ENCODE data around the gene AHR. TPM values are rescaled to one million over a fixed set of nuclear protein-coding genes. Genes with fewer than 3 reads are reported as not detected.

AHR gene
- total RNA-seq, 5 donors from 2014 or later (not counting 1 experiment from before 2014, with no cell fraction given): 40.2 to 76.4 (median 52.5) TPM

DNA sequence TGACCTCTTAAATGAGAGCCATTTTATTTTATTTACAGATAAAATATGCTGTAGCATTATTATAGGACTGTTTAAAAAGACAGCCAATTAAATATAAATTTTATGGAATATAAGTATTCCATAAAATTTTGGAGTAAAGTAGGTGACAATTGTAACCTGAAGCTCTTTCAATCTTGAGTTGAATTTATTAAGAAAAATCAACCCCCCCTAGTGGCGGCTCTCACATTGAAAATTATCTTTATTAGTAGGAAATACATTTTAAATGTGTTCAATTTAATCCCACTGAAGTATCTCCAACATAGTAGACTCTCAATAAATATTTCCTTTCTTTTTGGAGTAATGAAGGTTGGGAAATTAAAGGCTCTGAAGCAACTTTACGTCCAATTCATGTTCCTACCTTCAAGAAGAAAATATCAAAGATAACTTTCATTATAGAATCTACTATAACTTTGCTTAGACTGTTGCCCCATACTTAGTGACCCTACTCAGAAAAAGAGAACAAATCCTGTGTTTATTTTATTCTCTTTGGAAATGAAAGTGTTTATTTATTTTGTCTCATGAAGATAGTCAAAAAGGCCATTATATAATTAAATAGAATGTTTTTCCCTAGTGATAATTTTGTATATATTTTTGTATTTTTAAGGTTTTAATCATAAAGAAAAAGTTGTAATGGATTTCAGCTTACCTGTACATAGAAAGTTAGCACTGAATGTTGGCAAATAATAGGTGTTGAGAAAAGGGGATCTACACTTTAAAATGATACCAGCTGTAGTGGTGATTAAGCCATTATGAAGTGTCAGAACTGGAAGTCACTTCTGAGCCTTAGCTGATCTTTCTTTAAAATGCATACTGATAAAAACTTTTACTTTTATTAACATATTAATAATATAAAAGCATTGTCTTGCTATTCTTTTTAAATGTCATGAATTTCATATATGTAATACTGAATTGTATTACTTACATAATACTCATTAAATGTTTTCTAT is 3.3 kb downstream of the AHR start:
- CTCF ChIA-PET: interaction anchor here (0.6 to 2.6 kb wide), 30 partner anchors 8 to 320 kb away, joined by 3 to 18 read pairs (median 3); no protein-coding TSS in a partner anchor
- no peak overlapping the region for H3K27ac Mint-ChIP-seq
- no peaks in the 10 kb centered on the region for H3K36me3 Mint-ChIP-seq
- DNase-seq: peak in 26 of 35 experiments; percentile 2 to 70 (median 36)
- POLR2A ChIA-PET: interaction anchor here (0.6 to 0.8 kb wide), 4 partner anchors 16 to 92 kb away, joined by 3 read pairs; no protein-coding TSS in a partner anchor
- peaks cover 0 to 5% (median 0%) of the 10 kb centered on the region in 3 donors for H3K9me3 Mint-ChIP-seq
- no peaks in the 10 kb centered on the region for H3K36me3 ChIP-seq (ENCODE audit: control insufficient read depth in 2 of 2, extremely low read depth in 1 of 2, insufficient read depth in 1 of 2, low read length in 1 of 2)
- no peaks in the 10 kb centered on the region for H3K9me3 ChIP-seq
- WGBS (ENCODE audit: insufficient coverage): no CpG with 5 or more reads among the region's 2 CpGs
- no peak for ATAC-seq (replicated peaks in 1 of 4)
- H3K27me3 Mint-ChIP-seq: no peaks in the 10 kb centered on the region
- H3K4me1 ChIP-seq (ENCODE audit: control insufficient read depth in 1 of 2, extremely low read depth in 1 of 2, insufficient read depth in 2 of 2, low read length in 2 of 2): peaks cover 7 to 29% of the 10 kb centered on the region in 2 experiments
- H3K27me3 ChIP-seq (replicated peaks in 1 of 2; ENCODE audit: control insufficient read depth in 2 of 2, extremely low read depth in 1 of 2, insufficient read depth in 2 of 2, low read length in 1 of 2): no peaks in the 10 kb centered on the region
- peaks cover 30 to 54% (median 51%) of the 10 kb centered on the region in 3 donors for H3K4me1 Mint-ChIP-seq
- peak overlapping the region in 1 of 3 donors; percentile 26 for H3K4me3 Mint-ChIP-seq
- H3K27ac ChIP-seq (ENCODE audit: low read length): peak overlapping the region; percentile 8
- no peak overlapping the region for H3K4me3 ChIP-seq (ENCODE audit: control insufficient read depth in 1 of 2, extremely low read depth in 1 of 2, low read length in 1 of 2)

DNA sequence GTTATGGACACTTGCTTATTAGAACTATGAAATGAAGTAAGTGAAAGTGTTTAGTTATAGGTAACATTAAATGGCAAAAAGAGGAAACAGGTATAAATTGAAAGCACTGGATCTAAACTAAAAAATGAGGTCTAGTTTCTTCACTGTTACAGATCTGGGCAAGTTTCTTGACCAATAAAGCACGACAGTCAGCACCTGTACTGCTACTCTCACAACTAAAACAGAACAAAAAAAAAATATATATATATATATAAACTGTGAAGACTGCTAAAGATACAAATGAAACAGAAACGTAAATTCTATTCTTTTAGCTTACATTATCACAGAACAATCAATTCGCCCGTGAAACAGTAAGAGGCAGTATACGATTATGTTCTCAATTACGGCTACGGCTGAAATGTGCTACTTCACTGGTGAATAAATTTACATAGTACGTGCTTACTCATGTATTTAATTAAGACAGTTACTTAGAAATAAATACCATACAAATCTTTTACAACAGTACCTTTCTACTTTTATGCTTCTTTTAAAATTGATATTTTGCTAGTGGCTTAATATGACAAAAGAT is 4.2 kb downstream of the AHR start:
- no peaks in the 10 kb centered on the region for H3K36me3 Mint-ChIP-seq
- no CpG with 5 or more reads among the region's 8 CpGs for WGBS (ENCODE audit: insufficient coverage)
- ChIA-PET CTCF (interaction anchor here (0.6 to 2.6 kb wide), 19 partner anchors 9 to 651 kb away, joined by 3 to 18 read pairs (median 3); no protein-coding TSS in a partner anchor), POLR2A (interaction anchor here (0.6 to 0.9 kb wide), 3 partner anchors 15 to 139 kb away, joined by 3 to 6 read pairs (median 4); no protein-coding TSS in a partner anchor)
- no peak for ATAC-seq (replicated peaks in 1 of 4)
- H3K36me3 ChIP-seq (ENCODE audit: control insufficient read depth in 2 of 2, extremely low read depth in 1 of 2, insufficient read depth in 1 of 2, low read length in 1 of 2): no peaks in the 10 kb centered on the region
- H3K4me1 ChIP-seq (ENCODE audit: control insufficient read depth in 1 of 2, extremely low read depth in 1 of 2, insufficient read depth in 2 of 2, low read length in 2 of 2): peaks cover 8 to 31% of the 10 kb centered on the region in 2 experiments
- no peak overlapping the region for H3K27ac ChIP-seq (ENCODE audit: low read length)
- no peaks in the 10 kb centered on the region for H3K27me3 ChIP-seq (replicated peaks in 1 of 2; ENCODE audit: control insufficient read depth in 2 of 2, extremely low read depth in 1 of 2, insufficient read depth in 2 of 2, low read length in 1 of 2)
- H3K4me3 ChIP-seq (ENCODE audit: control insufficient read depth in 1 of 2, extremely low read depth in 1 of 2, low read length in 1 of 2): no peak overlapping the region
- peaks cover 0 to 2% (median 0%) of the 10 kb centered on the region in 3 donors for H3K9me3 Mint-ChIP-seq
- no peaks in the 10 kb centered on the region for H3K9me3 ChIP-seq
- H3K4me3 Mint-ChIP-seq: peak overlapping the region; percentile 13 to 56 (median 29)
- peak overlapping the region in 1 of 2 donors; percentile 8 for H3K27ac Mint-ChIP-seq
- H3K27me3 Mint-ChIP-seq: no peaks in the 10 kb centered on the region
- peak in 2 of 35 experiments; percentile 1 to 57 for DNase-seq
- H3K4me1 Mint-ChIP-seq: peaks cover 21 to 45% (median 44%) of the 10 kb centered on the region in 3 donors

DNA sequence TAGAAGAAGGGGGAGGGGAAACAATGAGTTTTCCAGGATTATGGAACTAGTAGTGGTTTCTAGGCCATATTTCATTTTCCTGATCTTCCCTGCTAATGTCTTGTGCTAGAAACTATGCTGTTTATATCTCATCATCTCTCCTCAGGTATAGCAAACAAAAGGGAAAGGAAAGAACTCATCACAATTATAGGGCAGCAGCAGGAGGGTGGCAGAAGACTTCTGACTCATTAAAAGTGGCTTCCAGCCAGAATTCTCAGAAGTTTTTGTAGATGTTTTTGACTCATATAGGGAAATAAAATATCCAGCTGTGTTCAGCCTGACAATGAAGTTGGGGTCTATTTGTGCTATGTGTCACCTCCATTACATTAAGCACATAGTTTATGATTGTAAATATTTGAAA is 6.5 kb downstream of the AHR start:
- ATAC-seq (replicated peaks in 1 of 4): peak; percentile 26 to 76 (median 70)
- H3K4me3 Mint-ChIP-seq: peak overlapping the region; percentile 11 to 59 (median 58)
- no peaks in the 10 kb centered on the region for H3K36me3 ChIP-seq (ENCODE audit: control insufficient read depth in 2 of 2, extremely low read depth in 1 of 2, insufficient read depth in 1 of 2, low read length in 1 of 2)
- H3K27me3 Mint-ChIP-seq: no peaks in the 10 kb centered on the region
- peak in 1 of 35 experiments; percentile 40 for DNase-seq
- H3K4me1 Mint-ChIP-seq: peaks cover 6 to 43% (median 42%) of the 10 kb centered on the region in 3 donors
- no peaks in the 10 kb centered on the region for H3K9me3 Mint-ChIP-seq
- no peak overlapping the region for H3K4me3 ChIP-seq (ENCODE audit: control insufficient read depth in 1 of 2, extremely low read depth in 1 of 2, low read length in 1 of 2)
- peak overlapping the region; percentile 14 to 60 for H3K27ac Mint-ChIP-seq
- CTCF ChIA-PET: interaction anchor here in 1 of 2 donors (1.1 kb wide), 1 partner anchor 322 kb away, joined by 5 read pairs; no protein-coding TSS in a partner anchor
- peaks cover 7 to 26% of the 10 kb centered on the region in 2 experiments for H3K4me1 ChIP-seq (ENCODE audit: control insufficient read depth in 1 of 2, extremely low read depth in 1 of 2, insufficient read depth in 2 of 2, low read length in 2 of 2)
- peak overlapping the region; percentile 31 for H3K27ac ChIP-seq (ENCODE audit: low read length)
- no peaks in the 10 kb centered on the region for H3K9me3 ChIP-seq
- POLR2A ChIA-PET: no interaction called here
- no peaks in the 10 kb centered on the region for H3K27me3 ChIP-seq (replicated peaks in 1 of 2; ENCODE audit: control insufficient read depth in 2 of 2, extremely low read depth in 1 of 2, insufficient read depth in 2 of 2, low read length in 1 of 2)
- H3K36me3 Mint-ChIP-seq: no peaks in the 10 kb centered on the region

DNA sequence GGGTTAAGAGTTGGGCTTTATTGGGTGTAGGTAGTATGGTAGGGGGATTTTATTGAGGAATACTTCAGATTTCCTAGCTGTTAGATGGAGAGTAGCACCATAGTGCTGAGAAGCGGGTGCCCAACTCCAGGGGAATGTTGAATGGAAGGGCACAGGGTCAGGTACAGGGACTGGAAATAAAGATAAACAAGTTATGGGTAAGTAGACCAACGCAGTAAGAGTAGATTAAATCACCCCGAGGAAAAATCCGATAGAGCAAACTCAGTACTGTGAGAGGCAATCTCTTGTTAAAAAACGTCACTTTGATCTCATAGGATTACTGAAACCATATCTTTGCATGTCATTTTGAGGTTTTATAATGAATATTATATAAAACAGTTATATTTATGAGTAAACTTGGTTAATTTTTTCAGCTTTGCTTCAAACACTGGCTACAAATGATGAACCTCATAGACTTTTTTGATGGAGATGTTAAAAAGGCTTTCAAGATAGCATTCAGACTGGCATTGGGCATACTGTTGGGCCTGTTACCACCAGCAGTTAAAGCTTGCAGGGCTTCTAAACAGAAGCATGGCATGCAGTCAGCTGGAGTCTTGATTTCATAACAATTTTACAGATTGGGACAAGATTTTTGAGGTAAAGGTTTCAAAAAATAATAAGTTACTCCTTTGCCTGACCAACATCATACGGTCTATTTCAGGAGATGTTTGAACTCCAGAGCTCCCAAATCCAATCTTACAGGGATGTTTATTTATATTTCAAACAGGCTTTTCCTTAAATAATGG is 7.1 kb downstream of the AHR start:
- no peak for ATAC-seq (replicated peaks in 1 of 4)
- ChIA-PET CTCF (interaction anchor here (0.6 to 1.1 kb wide), 2 partner anchors 214 to 323 kb away, joined by 3 to 5 read pairs; no protein-coding TSS in a partner anchor), POLR2A (no interaction called here)
- Mint-ChIP-seq H3K4me1 (peaks cover 0 to 37% (median 37%) of the 10 kb centered on the region in 3 donors), H3K4me3 (peak overlapping the region; percentile 11 to 59 (median 58)), H3K36me3 (no peaks in the 10 kb centered on the region), H3K27me3 (no peaks in the 10 kb centered on the region), H3K9me3 (no peaks in the 10 kb centered on the region), H3K27ac (peak overlapping the region; percentile 25 to 60)
- DNase-seq: no peak
- 35% methylated on average over 4 of the region's 6 CpGs for whole genome bisulfite sequencing (ENCODE audit: insufficient coverage)
- H3K9me3 ChIP-seq: no peaks in the 10 kb centered on the region
- H3K4me1 ChIP-seq (ENCODE audit: control insufficient read depth in 1 of 2, extremely low read depth in 1 of 2, insufficient read depth in 2 of 2, low read length in 2 of 2): peaks cover 7 to 20% of the 10 kb centered on the region in 2 experiments
- peak overlapping the region; percentile 31 for H3K27ac ChIP-seq (ENCODE audit: low read length)
- H3K27me3 ChIP-seq (replicated peaks in 1 of 2; ENCODE audit: control insufficient read depth in 2 of 2, extremely low read depth in 1 of 2, insufficient read depth in 2 of 2, low read length in 1 of 2): no peaks in the 10 kb centered on the region
- no peak overlapping the region for H3K4me3 ChIP-seq (ENCODE audit: control insufficient read depth in 1 of 2, extremely low read depth in 1 of 2, low read length in 1 of 2)
- H3K36me3 ChIP-seq (ENCODE audit: control insufficient read depth in 2 of 2, extremely low read depth in 1 of 2, insufficient read depth in 1 of 2, low read length in 1 of 2): no peaks in the 10 kb centered on the region

DNA sequence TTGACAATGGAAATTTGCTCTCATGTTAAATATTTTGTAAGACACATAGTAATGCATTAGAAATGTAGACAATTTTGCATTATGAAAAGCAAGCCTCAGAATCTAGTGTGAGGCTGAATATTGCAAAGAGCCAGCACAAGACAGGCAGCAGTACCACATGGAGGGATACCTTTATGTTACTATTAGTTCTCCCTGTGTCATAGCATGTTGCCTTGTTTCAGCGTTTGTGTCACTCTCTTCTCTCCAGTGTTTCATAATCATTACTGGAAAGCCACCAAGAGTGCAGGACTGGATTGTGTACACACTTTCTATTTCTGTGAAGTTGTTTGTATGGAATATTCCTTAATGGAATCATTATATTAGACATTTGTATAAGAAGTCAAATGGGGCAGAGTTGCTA is 8.5 kb downstream of the AHR start:
- H3K9me3 ChIP-seq: no peaks in the 10 kb centered on the region
- H3K4me1 ChIP-seq (ENCODE audit: control insufficient read depth in 1 of 2, extremely low read depth in 1 of 2, insufficient read depth in 2 of 2, low read length in 2 of 2): peaks cover 7 to 9% of the 10 kb centered on the region in 2 experiments
- no peak overlapping the region for H3K4me3 Mint-ChIP-seq
- H3K4me3 ChIP-seq (ENCODE audit: control insufficient read depth in 1 of 2, extremely low read depth in 1 of 2, low read length in 1 of 2): no peak overlapping the region
- ChIA-PET POLR2A (interaction anchor here in 1 of 2 donors (1.8 kb wide), 1 partner anchor 9 kb away, joined by 13 read pairs; the partner anchor contains the start of gene AHR), CTCF (interaction anchor here (0.5 to 1.0 kb wide), 3 partner anchors 9 to 365 kb away, joined by 3 to 5 read pairs (median 3); partner anchors contain the start of gene AHR (in 1 of the 2))
- H3K27ac ChIP-seq (ENCODE audit: low read length): no peak overlapping the region
- H3K9me3 Mint-ChIP-seq: no peaks in the 10 kb centered on the region
- H3K36me3 ChIP-seq (ENCODE audit: control insufficient read depth in 2 of 2, extremely low read depth in 1 of 2, insufficient read depth in 1 of 2, low read length in 1 of 2): peaks cover 0 to 10% of the 10 kb centered on the region in 2 donors
- no peaks in the 10 kb centered on the region for H3K27me3 ChIP-seq (replicated peaks in 1 of 2; ENCODE audit: control insufficient read depth in 2 of 2, extremely low read depth in 1 of 2, insufficient read depth in 2 of 2, low read length in 1 of 2)
- WGBS (ENCODE audit: insufficient coverage): no CpG with 5 or more reads among the region's 1 CpG
- no peak for ATAC-seq (replicated peaks in 1 of 4)
- peaks cover 0 to 37% (median 34%) of the 10 kb centered on the region in 3 donors for H3K4me1 Mint-ChIP-seq
- no peak overlapping the region for H3K27ac Mint-ChIP-seq
- H3K36me3 Mint-ChIP-seq: peaks cover 5% of the 10 kb centered on the region
- DNase-seq: no peak
- H3K27me3 Mint-ChIP-seq: no peaks in the 10 kb centered on the region

All from T-cell (primary cell).